WTC11 (cell line): ENCODE measurements around the gene P3H1.

Source experiments
- ATF3 ChIP-seq: sonication (generic); formaldehyde crosslinking; conservative IDR thresholded peaks from 2 replicates; pipeline ENCODE4 v1.8.1; 2022; ENCODE audit warnings: mild to moderate bottlenecking, missing genetic modification reagents
- CTCF ChIP-seq: fragments of 200-600 bp; IDR thresholded peaks from 2 replicates; pipeline ENCODE4 v1.8.0; 2022; ENCODE audit warnings: antibody characterized with exemption
- HMGXB4 ChIP-seq: sonication (generic); formaldehyde crosslinking; IDR thresholded peaks from 2 replicates; pipeline ENCODE4 v1.8.1; 2023; ENCODE audit warnings: mild to moderate bottlenecking, moderate library complexity, missing genetic modification reagents
- SMAD4 ChIP-seq: sonication (generic); formaldehyde crosslinking; IDR thresholded peaks from 2 replicates; pipeline ENCODE4 v1.8.0; 2022; ENCODE audit warnings: mild to moderate bottlenecking, missing genetic modification reagents
- STAT6 ChIP-seq: sonication (generic); formaldehyde crosslinking; conservative IDR thresholded peaks from 2 replicates; pipeline ENCODE4 v1.8.1; 2023; ENCODE audit warnings: mild to moderate bottlenecking, low read depth, missing genetic modification reagents, moderate library complexity
- TEAD4 ChIP-seq: sonication (generic); formaldehyde crosslinking; IDR thresholded peaks from 2 replicates; pipeline ENCODE4 v1.8.0; 2022; ENCODE audit warnings: mild to moderate bottlenecking, missing genetic modification reagents
- ZNF281 ChIP-seq: sonication (generic); formaldehyde crosslinking; IDR thresholded peaks from 2 replicates; pipeline ENCODE4 v1.8.0; 2023; ENCODE audit warnings: mild to moderate bottlenecking, missing genetic modification reagents
- ZSCAN18 ChIP-seq: fragments of 250-450 bp; sonication (Bioruptor Pico); IDR thresholded peaks from 2 replicates; pipeline ENCODE4 v2.1.2; 2022; ENCODE audit warnings: mild to moderate bottlenecking, moderate library complexity

GRCh38 chr1:42801832-42802473 is 35.1 kb upstream of the P3H1 start:
- TF ChIP-seq CTCF (no peak), ZNF281 (no peak), ZSCAN18 (no peak), HMGXB4 (no peak), TEAD4 (CRISPR knock-in tag) (no peak), ATF3 (CRISPR knock-in tag) (no peak), STAT6 (CRISPR knock-in tag) (no peak), SMAD4 (CRISPR knock-in tag) (no peak)
